GM19324 (cell line): ENCODE measurements around the gene WBP2.

ENCODE experiments used
- ATAC-seq: cut with Tn5 transposase; IDR thresholded peaks from one replicate; pipeline ENCODE4 v1.9.1; 2021; ENCODE audit warnings: mild to moderate bottlenecking, moderate library complexity; ENCODE audit not compliant: unreplicated experiment, low FRiP score

The WBP2 gene

GRCh38 chr17:75831032-75831571 is 24.0 kb downstream of the WBP2 start:
- no peak for ATAC-seq

DNA sequence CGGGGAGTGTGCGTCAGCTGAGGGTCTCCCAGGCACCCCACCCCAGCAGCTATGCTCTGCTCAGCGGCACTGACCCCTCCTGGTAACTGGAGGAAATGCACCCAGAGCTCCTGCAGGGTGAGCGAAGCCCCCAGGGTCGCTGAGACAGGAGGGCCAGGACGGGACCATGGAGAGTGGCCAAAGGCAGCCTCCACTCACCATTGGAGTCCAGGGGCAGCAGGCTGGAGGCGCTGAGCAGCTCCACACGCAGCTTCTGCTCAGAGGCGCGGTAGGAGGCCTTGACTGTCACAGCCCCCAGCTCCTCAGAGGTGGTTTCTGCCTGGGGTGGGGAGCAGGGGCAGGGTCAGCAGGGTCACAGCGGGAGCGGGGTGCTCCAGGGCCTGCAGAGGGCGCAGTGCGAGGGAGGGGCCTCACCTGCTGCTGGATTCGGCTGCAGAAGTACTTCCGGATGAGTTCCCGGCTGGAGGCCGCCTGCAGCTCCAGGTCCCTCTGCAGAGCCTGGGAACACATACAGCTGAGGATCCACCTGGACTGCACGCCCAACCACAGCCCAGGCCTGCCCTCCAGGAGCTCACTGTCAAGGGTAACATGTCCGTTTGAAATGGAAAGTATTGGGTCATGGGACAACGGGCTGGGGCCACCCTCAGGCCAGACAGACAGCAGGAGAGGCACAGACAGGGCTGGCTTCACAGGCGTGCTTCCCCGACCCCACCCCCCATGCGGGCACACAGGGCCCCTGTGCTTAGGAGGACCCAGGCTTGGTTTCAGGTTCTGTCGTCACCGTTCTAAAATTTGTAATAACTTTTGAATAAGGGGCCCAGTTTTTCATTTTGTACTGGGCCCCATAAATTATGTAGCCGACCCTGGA is 24.7 kb downstream of the WBP2 start:
- no peak for ATAC-seq

- no peak for ATAC-seq
These were observed 25.4 kb downstream of the WBP2 start for GRCh38 chr17:75829747-75830146.

DNA sequence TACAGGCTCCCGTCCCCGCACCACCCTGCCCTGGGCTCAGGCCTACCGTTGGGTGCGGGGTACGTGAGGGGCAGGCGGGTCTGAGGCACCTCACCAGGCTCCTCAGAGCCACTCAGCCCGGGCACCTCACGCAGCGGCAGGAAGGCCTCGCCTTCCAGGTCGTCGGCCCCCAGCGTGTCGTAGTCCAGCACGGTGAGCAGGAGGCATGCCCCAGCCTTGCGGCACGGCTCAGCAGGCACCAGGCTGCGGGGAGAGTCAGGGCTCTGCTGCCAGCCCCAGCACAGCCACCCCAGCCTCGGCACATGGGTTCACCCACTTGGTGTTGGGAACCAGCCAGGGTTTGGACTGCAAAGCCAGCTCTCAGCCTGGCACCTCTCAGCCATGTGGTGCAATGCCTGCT is 26.4 kb downstream of the WBP2 start:
- no peak for ATAC-seq

DNA sequence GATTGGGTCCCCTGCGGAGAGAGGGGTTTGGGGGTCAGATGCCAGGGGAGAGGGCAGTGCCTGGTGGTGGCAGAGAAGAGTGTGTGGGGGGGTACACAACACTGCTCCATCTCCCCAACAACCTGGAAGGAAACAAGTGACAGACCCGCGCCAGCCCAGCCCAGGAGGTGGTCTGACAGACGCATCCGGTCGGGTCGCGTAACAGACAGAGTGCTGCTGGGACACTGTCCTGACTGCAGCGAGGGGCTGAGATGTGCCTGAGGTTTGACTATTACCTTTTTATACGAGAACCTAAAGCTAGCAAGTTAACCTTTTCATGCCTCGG is 27.1 kb downstream of the WBP2 start:
- ATAC-seq = no peak

- no peak for ATAC-seq
These were observed 27.6 kb downstream of the WBP2 start for GRCh38 chr17:75827308-75828075.

GRCh38 chr17:75826561-75827307 is 28.4 kb downstream of the WBP2 start:
- ATAC-seq = no peak

DNA sequence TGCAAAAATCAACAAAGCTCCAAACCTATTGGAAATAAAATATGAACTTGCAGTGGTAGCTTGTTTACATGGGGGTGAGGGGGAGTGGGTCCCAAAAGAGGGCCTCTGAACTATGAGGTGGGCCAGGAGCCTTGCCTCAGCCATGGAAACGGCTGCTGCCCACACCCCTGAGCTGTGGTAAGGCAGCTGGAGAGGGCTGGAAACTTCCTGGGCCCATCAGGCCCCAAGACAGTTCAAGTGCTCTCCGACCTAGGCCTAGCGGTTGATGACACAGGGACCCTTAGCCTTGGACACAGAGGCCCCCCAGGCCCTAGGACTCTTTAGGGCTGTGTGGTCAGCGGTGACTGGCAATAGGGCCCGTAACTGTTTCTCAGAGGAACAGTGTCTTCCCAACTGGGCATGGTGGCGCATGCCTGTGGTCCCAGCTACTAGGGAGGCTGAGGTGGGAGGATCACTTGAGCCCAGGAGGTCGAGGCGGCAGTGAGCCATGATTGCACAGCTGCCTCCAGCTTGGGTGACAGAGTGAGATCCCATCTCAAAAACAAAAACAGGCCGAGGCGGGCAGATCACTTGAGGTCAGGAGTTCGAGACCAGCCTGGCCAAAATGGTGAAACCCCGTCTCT is 29.3 kb downstream of the WBP2 start:
- no peak for ATAC-seq

- no peak for ATAC-seq
These were observed 30.0 kb downstream of the WBP2 start for GRCh38 chr17:75825149-75825552.

DNA sequence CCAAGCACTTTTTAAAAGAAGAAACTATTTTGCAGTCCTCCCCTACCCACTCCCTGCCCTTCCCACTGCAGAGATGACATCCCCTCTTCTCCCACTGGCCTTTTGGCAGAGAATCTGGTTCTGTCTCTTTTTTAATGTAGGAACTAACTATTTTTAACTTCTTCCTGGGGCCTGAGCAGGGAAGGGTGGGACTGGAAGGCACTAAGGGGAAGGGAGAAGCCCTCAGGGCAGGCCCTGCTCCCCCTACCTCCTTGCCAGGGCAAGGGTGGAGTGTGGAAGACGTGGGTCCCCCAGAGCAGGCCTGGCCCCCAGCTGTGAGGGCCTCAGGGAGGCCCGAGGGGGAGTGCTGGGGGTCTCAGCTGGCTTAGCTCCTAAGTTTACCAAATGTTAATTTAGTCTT is 30.5 kb downstream of the WBP2 start:
- no peak for ATAC-seq

DNA sequence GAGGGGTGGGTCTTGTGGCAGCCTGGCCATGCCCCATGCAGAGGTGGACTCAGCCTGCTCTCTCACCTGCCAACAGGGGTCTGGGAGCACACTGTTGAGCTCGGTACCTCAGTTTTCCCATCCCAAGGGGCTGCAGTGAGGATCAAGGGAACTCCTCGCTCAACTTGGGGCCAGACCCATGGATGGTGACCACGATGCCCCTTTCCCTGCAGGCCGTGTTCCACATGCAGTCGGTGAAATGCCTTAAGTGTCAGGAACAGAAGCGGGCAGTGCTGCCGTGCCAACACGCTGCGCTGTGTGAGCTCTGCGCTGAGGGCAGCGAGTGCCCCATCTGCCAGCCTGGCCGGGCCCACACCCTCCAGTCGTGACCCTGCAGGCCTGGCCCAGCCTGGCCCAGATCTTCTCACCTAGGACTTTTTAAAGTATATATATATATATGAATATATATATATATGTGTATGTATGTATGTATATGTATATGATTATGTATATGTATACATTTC is 31.0 kb downstream of the WBP2 start:
- no peak for ATAC-seq

DNA sequence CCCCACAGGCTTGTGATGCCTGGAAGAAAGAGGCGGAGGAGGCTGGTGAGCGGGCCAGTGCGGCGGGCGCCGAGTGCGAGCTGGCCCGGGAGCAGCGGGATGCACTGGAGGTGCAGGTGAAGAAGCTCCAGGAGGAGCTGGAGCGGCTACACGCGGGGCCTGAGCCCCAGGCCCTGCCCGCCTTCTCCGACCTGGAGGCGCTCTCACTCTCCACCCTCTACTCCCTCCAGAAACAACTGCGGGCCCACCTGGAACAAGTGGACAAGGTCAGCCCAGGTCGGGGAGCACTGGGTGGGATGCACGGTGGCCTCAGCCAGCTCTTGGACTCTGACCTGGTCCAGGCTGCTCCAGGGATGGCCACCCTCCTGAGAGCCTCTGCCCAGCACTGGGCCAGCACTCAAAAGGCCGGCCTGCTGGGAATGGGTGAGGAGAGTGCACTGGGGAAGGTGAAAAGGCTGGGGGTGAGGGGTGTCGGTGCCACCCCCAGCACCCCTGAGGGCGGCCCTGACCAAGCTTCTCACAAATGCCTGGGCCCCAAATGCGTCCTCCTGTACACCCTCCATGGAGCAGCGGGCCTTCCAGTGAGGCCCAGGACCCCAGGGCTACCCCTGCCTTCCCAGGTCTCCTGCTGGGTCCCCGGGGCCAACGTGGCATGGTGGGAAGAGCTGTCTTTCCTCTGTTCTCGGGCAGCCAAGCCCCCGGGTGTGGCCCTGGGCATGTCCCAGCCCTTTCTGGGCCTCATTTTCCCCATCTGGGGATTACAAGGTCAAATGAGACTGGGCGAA is 31.7 kb downstream of the WBP2 start:
- no peak for ATAC-seq

DNA sequence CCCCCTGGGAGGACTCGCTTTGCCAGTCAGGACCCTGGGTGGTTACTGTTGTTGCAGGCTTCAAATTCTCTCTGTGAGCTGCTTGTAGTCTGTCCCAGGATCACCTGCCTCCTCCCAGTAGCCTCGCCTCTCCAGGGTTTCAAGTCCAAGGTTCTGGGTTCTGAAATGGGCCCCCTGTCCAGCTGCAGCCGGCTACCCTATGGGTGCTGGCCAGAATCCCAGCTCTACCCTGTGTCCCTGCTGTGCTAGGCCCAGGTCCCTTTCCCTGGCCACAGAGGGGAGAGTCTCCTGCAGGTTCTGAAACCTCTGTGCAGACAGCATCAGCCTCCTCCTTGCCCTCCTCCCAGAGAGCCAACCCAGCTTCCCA is 32.4 kb downstream of the WBP2 start:
- no peak for ATAC-seq

DNA sequence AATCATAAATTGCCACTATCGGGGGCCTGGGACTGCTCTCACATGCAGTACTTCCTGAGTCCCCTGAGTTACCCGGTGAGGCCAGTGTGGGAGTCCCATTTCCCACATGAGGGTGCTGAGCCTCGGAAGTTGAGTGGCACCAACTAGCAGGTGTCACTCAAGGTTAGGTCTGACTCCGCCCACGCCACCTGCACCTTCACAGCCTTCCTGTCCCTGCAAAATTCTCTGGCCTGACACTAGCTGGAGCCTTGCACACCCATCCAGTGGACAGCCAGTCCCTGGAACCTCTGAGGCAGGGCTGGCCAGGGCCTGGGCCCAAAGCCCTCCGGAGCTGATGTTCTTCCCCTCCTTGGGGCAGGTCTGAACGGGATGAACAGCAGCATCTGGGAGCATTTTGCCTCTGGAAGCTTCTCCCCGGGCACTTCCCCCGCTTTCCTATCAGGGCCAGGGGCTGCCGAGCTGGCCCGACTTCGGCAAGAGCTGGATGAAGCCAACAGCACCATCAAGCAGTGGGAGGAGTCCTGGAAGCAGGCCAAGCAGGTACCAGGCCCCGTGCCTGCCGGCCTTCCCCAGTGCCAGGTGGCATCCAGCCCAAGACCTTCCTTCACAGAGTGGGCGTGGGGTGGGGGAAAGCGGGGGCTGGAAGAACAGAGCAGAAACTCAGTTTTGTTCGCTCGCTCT is 32.9 kb downstream of the WBP2 start:
- ATAC-seq = no peak

DNA sequence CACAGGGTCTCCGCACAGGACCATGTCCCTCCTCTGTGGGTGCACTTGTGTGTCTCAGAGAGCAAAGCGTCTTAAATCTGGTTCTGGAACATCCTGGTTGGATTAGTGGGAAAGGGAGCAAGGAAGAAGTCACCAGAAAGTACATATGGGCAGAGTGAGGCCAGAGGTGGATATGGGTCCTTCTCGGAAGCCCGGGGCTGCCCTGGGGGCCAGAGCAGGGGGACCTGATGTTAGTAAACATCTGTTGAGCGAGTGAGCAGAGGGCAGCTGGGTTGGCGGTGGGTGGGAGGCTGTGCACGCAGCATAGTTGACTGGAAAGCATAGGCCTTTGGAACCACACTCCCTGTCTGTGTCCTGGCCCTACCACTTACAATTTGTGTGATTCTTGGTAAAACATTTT is 33.6 kb downstream of the WBP2 start:
- no peak for ATAC-seq

GRCh38 chr17:75820094-75821080 is 34.7 kb downstream of the WBP2 start:
- ATAC-seq = no peak

DNA sequence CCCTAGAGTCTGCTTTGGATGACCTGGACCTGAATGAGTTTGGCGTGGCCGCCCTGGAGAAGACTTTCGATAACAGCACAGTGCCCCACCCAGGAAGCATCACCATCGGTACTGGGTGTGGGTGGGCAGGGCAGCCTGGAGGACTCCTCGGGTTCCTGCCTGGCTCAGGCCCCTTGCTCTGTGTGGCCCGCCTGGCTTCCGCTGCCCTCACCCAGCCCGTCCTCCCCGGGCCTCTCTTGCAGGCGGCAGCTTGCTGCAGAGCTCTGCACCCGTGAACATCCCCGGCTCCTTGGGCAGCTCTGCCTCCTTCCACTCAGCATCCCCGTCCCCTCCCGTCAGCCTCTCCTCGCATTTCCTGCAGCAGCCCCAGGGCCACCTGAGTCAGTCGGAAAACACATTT is 35.5 kb downstream of the WBP2 start:
- ATAC-seq = no peak

GRCh38 chr17:75819116-75819515 is 36.0 kb downstream of the WBP2 start:
- no peak for ATAC-seq
